Osteoblast (primary cell): ENCODE results near the gene NID1. TPM values are rescaled to one million over a fixed set of nuclear protein-coding genes. Genes with fewer than 3 reads are reported as not detected.

Source experiments
- DNase-seq: peaks from one replicate; pipeline ENCODE4 v3.0.0; 2011; ENCODE audit warnings: low spot score, mixed read lengths; ENCODE audit not compliant: insufficient read length; ENCODE audit errors: missing footprints
- H2AFZ ChIP-seq: 2 replicates; pipeline ENCODE4 v1.6.0; 2011; ENCODE audit warnings: mild to moderate bottlenecking, low read length
- H3K27ac ChIP-seq: 2 replicates; pipeline ENCODE4 v1.5.1; 2011; ENCODE audit warnings: mild to moderate bottlenecking, low read depth, low read length, moderate library complexity
- H3K27me3 ChIP-seq: 2 replicates; pipeline ENCODE4 v1.6.0; 2012; ENCODE audit warnings: mild to moderate bottlenecking, control low read depth, inconsistent platforms, low read length, moderate library complexity; ENCODE audit not compliant: insufficient read depth
- H3K36me3 ChIP-seq: 2 replicates; pipeline ENCODE4 v1.5.1; 2011; ENCODE audit warnings: mild to moderate bottlenecking, low read length, control low read depth, moderate library complexity; ENCODE audit not compliant: insufficient read depth
- H3K4me1 ChIP-seq: 2 replicates; pipeline ENCODE4 v1.5.1; 2011; ENCODE audit warnings: mild to moderate bottlenecking, low read length, control low read depth, moderate library complexity; ENCODE audit not compliant: insufficient read depth
- H3K4me2 ChIP-seq: 2 replicates; pipeline ENCODE4 v1.6.0; 2011; ENCODE audit warnings: mild to moderate bottlenecking, low read length; ENCODE audit not compliant: insufficient read depth
- H3K4me3 ChIP-seq: fragments of 200-600 bp; sonication (generic); 3 replicates; pipeline ENCODE4 v1.5.1; 2012; ENCODE audit warnings: mild to moderate bottlenecking, low read length, inconsistent platforms; ENCODE audit not compliant: insufficient read depth
- H3K79me2 ChIP-seq: 2 replicates; pipeline ENCODE4 v1.6.0; 2012; ENCODE audit warnings: mild to moderate bottlenecking, low read length, control low read depth, inconsistent platforms; ENCODE audit not compliant: insufficient read depth
- H3K9me3 ChIP-seq: 2 replicates; pipeline ENCODE4 v1.5.1; 2011; ENCODE audit warnings: low read depth, low read length, control low read depth
- H4K20me1 ChIP-seq: 2 replicates; pipeline ENCODE4 v1.6.0; 2012; ENCODE audit warnings: mild to moderate bottlenecking, low read length, control low read depth; ENCODE audit not compliant: insufficient read depth
- CTCF ChIP-seq: IDR thresholded peaks from 2 replicates; pipeline ENCODE4 v1.5.1; 2011; ENCODE audit warnings: mild to moderate bottlenecking, low read depth, low read length, moderate library complexity; ENCODE audit errors: extremely low read depth
- total RNA-seq: library from RNA; depleted of rRNA; stranded (reverse); fragments of >200 nt; gene quantifications from 2 replicates; pipeline ENCODE4 v1.2.3, GENCODE V29; 2012

Gene NID1
- total RNA-seq, 1 donor: 40.2 TPM

GRCh38 chr1:235995511-235995910, 69.4 kb downstream of the NID1 start:
- H2AFZ ChIP-seq: no peak overlapping the region
- no peaks in the 10 kb centered on the region for H3K79me2 ChIP-seq
- H3K27ac ChIP-seq: no peak overlapping the region
- no peak overlapping the region for H3K4me2 ChIP-seq
- TF ChIP-seq CTCF: no peak
- peaks cover 15% of the 10 kb centered on the region for H3K4me1 ChIP-seq
- no peaks in the 10 kb centered on the region for H3K36me3 ChIP-seq
- no peaks in the 10 kb centered on the region for H3K27me3 ChIP-seq
- H3K4me3 ChIP-seq: no peak overlapping the region
- no peaks in the 10 kb centered on the region for H3K9me3 ChIP-seq
- H4K20me1 ChIP-seq: no peaks in the 10 kb centered on the region
- DNase-seq: no peak

GRCh38 chr1:235993652-235994051, 71.2 kb downstream of the NID1 start:
- peaks cover 3% of the 10 kb centered on the region for H3K36me3 ChIP-seq
- H3K9me3 ChIP-seq: no peaks in the 10 kb centered on the region
- H3K27ac ChIP-seq: no peak overlapping the region
- peaks cover 5% of the 10 kb centered on the region for H3K4me1 ChIP-seq
- no peak overlapping the region for H3K4me2 ChIP-seq
- TF ChIP-seq CTCF: no peak
- H3K4me3 ChIP-seq: no peak overlapping the region
- no peak overlapping the region for H2AFZ ChIP-seq
- H3K27me3 ChIP-seq: no peaks in the 10 kb centered on the region
- no peaks in the 10 kb centered on the region for H4K20me1 ChIP-seq
- DNase-seq: no peak
- H3K79me2 ChIP-seq: no peaks in the 10 kb centered on the region

GRCh38 chr1:235992868-235993267, 72.0 kb downstream of the NID1 start:
- Histone ChIP-seq H3K4me1 (peaks cover 5% of the 10 kb centered on the region), H3K4me2 (no peak overlapping the region), H2AFZ (no peak overlapping the region), H3K9me3 (no peaks in the 10 kb centered on the region), H3K4me3 (no peak overlapping the region), H3K79me2 (no peaks in the 10 kb centered on the region), H3K27ac (no peak overlapping the region), H4K20me1 (no peaks in the 10 kb centered on the region), H3K27me3 (no peaks in the 10 kb centered on the region), H3K36me3 (peaks cover 3% of the 10 kb centered on the region)
- TF ChIP-seq CTCF: no peak
- DNase-seq: no peak

GRCh38 chr1:235992346-235992745, 72.5 kb downstream of the NID1 start:
- Histone ChIP-seq H3K27ac (no peak overlapping the region), H3K36me3 (peaks cover 3% of the 10 kb centered on the region), H3K79me2 (no peaks in the 10 kb centered on the region), H2AFZ (no peak overlapping the region), H4K20me1 (no peaks in the 10 kb centered on the region), H3K9me3 (no peaks in the 10 kb centered on the region), H3K27me3 (no peaks in the 10 kb centered on the region), H3K4me2 (no peak overlapping the region), H3K4me3 (no peak overlapping the region), H3K4me1 (peaks cover 5% of the 10 kb centered on the region)
- DNase-seq: no peak
- no peak for TF ChIP-seq CTCF
